ENCODE measurements around the gene SHISA9. TPM values are rescaled to one million over a fixed set of nuclear protein-coding genes. Genes with fewer than 3 reads are reported as not detected.

The SHISA9 gene
- total RNA-seq, 1 donor from 2014 or later, result not detected

DNA sequence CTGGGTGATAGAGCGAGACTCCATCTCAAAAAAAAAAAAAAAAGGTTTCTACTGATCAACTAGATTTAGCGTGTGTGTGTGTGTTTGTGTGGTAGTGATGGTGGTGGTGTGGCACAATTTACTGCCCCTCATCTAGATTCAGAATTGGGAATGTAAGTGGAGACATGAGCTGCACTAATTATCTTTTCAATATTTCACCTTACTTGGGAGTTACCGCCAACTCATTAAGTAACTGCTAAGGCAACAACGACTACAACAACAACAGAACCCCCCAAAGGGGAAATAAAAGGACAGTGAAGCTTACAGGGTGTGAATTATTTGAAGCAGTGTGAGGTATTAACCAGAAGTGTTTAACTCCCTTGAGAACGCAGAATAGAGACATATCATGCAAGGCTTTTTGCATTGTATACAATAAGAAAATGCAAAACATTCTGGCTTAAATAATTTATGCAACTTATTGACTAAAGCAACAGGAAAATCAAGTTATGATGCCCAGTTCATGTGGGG, 180.5 kb downstream of the SHISA9 start:
- Histone ChIP-seq H3K4me1 (no peaks in the 10 kb centered on the region), H3K27me3 (ENCODE audit: low read depth) (no peaks in the 10 kb centered on the region), H3K4me3 (no peak overlapping the region), H3K27ac (no peak overlapping the region), H3K36me3 (no peaks in the 10 kb centered on the region), H3K9me3 (no peaks in the 10 kb centered on the region)
- ATAC-seq, result no peak
- DNase-seq, result no peak
- intact Hi-C loops (cut with DNase I), result no loop called here
- no peak for TF ChIP-seq CTCF (IDR thresholded peaks at IDR 0.05)

DNA sequence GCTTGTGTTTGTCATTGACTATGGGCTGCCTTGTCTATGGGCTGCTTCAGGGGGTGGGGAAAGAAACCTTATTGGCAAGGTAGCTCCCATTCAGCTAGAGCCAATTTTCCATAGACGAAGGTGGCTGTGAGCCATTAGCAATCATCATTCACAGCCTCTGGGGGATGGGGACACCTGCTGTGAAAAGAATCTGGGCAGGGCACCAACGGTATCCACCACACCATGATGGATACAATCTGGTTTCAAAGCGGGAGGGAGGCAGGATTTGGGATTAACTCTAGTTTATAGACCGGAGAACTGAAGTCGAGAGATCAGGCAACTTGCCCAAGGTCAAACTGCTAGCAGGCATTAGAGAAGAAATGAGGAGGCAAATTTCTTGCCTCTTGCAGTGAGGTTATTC, 182.3 kb downstream of the SHISA9 start:
- no peaks in the 10 kb centered on the region for H3K9me3 ChIP-seq
- no peak for ATAC-seq
- intact Hi-C loops (cut with DNase I), result no loop called here
- H3K4me1 ChIP-seq, result no peaks in the 10 kb centered on the region
- no peak for TF ChIP-seq CTCF (IDR thresholded peaks at IDR 0.05)
- no peak overlapping the region for H3K27ac ChIP-seq
- DNase-seq, result no peak
- no peak overlapping the region for H3K4me3 ChIP-seq
- no peaks in the 10 kb centered on the region for H3K27me3 ChIP-seq (ENCODE audit: low read depth)
- H3K36me3 ChIP-seq, result no peaks in the 10 kb centered on the region

DNA sequence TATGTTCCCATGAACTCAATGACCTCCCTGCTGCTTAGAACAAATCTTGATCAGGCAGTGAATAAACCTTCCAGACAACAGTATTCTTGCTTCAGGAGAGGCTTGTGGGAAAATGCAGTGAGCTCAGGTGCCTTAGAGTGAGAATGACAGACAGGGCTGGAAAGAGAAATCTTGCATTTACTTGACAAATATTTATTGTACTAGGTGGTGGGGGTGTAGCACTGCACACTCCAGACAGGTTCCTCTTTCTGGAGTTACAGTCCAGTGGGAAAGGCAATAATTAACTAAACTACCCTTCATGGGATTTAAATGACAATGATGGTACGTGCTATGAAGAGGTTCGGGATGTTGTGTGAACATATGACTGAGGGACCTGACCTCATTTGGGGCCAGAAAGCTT, 182.9 kb downstream of the SHISA9 start:
- no peaks in the 10 kb centered on the region for H3K36me3 ChIP-seq
- ATAC-seq, result no peak
- no peaks in the 10 kb centered on the region for H3K4me1 ChIP-seq
- no peak for TF ChIP-seq CTCF (IDR thresholded peaks at IDR 0.05)
- no peak overlapping the region for H3K4me3 ChIP-seq
- H3K9me3 ChIP-seq, result no peaks in the 10 kb centered on the region
- H3K27ac ChIP-seq, result no peak overlapping the region
- intact Hi-C loops (cut with DNase I), result no loop called here
- H3K27me3 ChIP-seq (ENCODE audit: low read depth), result no peaks in the 10 kb centered on the region
- DNase-seq, result no peak

GRCh38 chr16:13093661-13094060, 192.3 kb downstream of the SHISA9 start:
- Histone ChIP-seq H3K4me1 (no peaks in the 10 kb centered on the region), H3K9me3 (peaks cover 13% of the 10 kb centered on the region), H3K27me3 (ENCODE audit: low read depth) (no peaks in the 10 kb centered on the region), H3K4me3 (no peak overlapping the region), H3K27ac (no peak overlapping the region), H3K36me3 (no peaks in the 10 kb centered on the region)
- no peak for DNase-seq
- TF ChIP-seq CTCF (IDR thresholded peaks at IDR 0.05), result no peak
- ATAC-seq, result no peak
- intact Hi-C loops (cut with DNase I), result no loop called here

DNA sequence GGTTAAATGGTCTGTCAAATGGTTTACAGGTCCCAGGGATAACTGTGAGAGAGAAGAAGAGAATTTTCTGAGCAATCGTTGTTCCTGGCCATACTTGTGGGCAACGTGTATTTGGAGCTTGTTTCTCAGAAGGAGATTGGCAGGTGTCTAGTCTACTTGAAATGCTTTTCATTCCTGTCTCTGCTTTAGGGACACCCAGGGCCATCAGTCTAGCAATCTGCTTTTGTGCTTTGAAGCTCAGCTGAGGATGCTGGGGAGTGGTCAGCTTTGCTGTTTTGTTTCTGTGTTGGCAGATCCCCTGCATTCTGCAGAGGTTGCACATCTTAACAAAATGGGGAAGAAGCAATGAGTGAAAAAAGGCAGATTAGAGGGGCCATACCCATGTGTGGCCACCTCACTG, 193.7 kb downstream of the SHISA9 start:
- Histone ChIP-seq H3K4me1 (no peaks in the 10 kb centered on the region), H3K27me3 (ENCODE audit: low read depth) (no peaks in the 10 kb centered on the region), H3K9me3 (peaks cover 13% of the 10 kb centered on the region), H3K27ac (no peak overlapping the region), H3K36me3 (no peaks in the 10 kb centered on the region), H3K4me3 (no peak overlapping the region)
- no peak for TF ChIP-seq CTCF (IDR thresholded peaks at IDR 0.05)
- intact Hi-C loops (cut with DNase I), result no loop called here
- DNase-seq (no peak), ATAC-seq (no peak)

DNA sequence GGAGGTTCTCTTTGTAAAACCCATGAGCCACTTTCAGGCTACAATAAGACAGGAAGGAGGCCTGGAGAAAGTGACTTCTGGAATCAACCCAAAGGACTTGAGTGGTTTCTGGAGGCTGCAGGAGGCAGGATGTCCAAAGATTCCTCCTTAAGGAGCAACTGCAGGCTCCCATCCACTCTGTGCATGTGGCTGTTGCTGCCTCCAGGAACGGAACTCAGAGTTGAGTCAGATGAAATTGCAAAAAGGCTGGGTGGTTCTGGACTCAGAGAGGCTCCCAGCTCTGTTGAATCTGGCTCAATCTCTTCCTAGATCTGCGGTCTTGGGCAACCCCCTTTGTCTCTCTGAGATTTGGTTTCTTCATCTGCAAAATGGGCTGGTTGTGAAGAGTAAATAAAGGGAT, 197.1 kb downstream of the SHISA9 start:
- ATAC-seq, result no peak
- intact Hi-C loops (cut with DNase I), result no loop called here

More for the DNA sequence above, 197.1 kb downstream of the SHISA9 start:
- Histone ChIP-seq H3K4me3 (no peak overlapping the region), H3K4me1 (no peaks in the 10 kb centered on the region), H3K27me3 (ENCODE audit: low read depth) (no peaks in the 10 kb centered on the region), H3K27ac (no peak overlapping the region), H3K36me3 (no peaks in the 10 kb centered on the region), H3K9me3 (no peaks in the 10 kb centered on the region)
- TF ChIP-seq CTCF (IDR thresholded peaks at IDR 0.05), result no peak
- no peak for DNase-seq
